Activated CD8-positive, alpha-beta memory T cell treated with anti-CD3 and anti-CD28 coated beads for 1 hour (primary cell): ENCODE measurements around the gene DIPK1B.
A peak's percentile ranks its signal among the peaks of the same experiment; 100 is the strongest.
"Not testable (repeated sequence)": the region's sequence is repeated elsewhere in the genome, so short reads cannot be mapped to it uniquely, and the experiment has no call there.

Source experiments
- DNase-seq, 2 donors: peaks; one replicate each; pipeline ENCODE4 v3.0.0-alpha.2; 2020; ENCODE audit warnings: low read depth in 1 of 2; ENCODE audit errors: extremely low read depth in 1 of 2

The DIPK1B gene

GRCh38 chr9:136762915-136763648 is 50.7 kb downstream of the DIPK1B start:
- peak in 1 of 2 donors; percentile 27 for DNase-seq

- no peak for DNase-seq
Measured at GRCh38 chr9:136763649-136764035, 51.3 kb downstream of the DIPK1B start.

GRCh38 chr9:136764301-136764891 is 52.0 kb downstream of the DIPK1B start, which contains the start of gene LCN15:
LCN15 (minus strand) TSS chr9:136764518; CDS start chr9:136764488, 30 bp downstream.
- no peak for DNase-seq

GRCh38 chr9:136765041-136765440 is 52.7 kb downstream of the DIPK1B start:
- no peak for DNase-seq

GRCh38 chr9:136765745-136766409 is 53.5 kb downstream of the DIPK1B start:
- DNase-seq, result not testable (repeated sequence)

GRCh38 chr9:136766410-136767120 is 54.2 kb downstream of the DIPK1B start:
- not testable (repeated sequence) for DNase-seq

GRCh38 chr9:136769710-136770191 is 57.4 kb downstream of the DIPK1B start:
- DNase-seq, result no peak

GRCh38 chr9:136771907-136772415 is 59.6 kb downstream of the DIPK1B start:
- no peak for DNase-seq

- no peak for DNase-seq
Measured at GRCh38 chr9:136773386-136774044, 61.1 kb downstream of the DIPK1B start.
